Measurements from ENCODE around the gene ADAD2. TPM values are rescaled to one million over a fixed set of nuclear protein-coding genes. Genes with fewer than 3 reads are reported as not detected.
"Not testable (repeated sequence)": the region's sequence is repeated elsewhere in the genome, so short reads cannot be mapped to it uniquely, and the experiment has no call there.

Gene ADAD2
- total RNA-seq, 3 donors from 2014 or later (not counting 1 experiment from before 2014, with no cell fraction given) = not detected

- no peak for TF ChIP-seq CTCF (IDR thresholded peaks at IDR 0.05)
- DNase-seq (no peak), ATAC-seq (no peak)
- WGBS (ENCODE audit: insufficient coverage) = 79% methylated on average over 13 of the region's 13 CpGs
- no peak overlapping the region for H3K4me3 Mint-ChIP-seq
- Histone ChIP-seq H3K4me1 (ENCODE audit: control insufficient read depth, insufficient read depth, low read length) (peaks cover 8% of the 10 kb centered on the region), H3K36me3 (ENCODE audit: control insufficient read depth, insufficient read depth, low read length) (no peaks in the 10 kb centered on the region), H3K27me3 (ENCODE audit: control insufficient read depth, insufficient read depth, low read length) (no peaks in the 10 kb centered on the region), H3K27ac (ENCODE audit: low read length) (no peak overlapping the region), H3K4me3 (ENCODE audit: low read length) (no peak overlapping the region), H3K9me3 (ENCODE audit: control insufficient read depth, insufficient read depth, low read length) (no peaks in the 10 kb centered on the region)
- H3K4me1 Mint-ChIP-seq = peaks cover 0 to 6% of the 10 kb centered on the region in 2 donors
- no peak overlapping the region for H3K27ac Mint-ChIP-seq
- H3K27me3 Mint-ChIP-seq (ENCODE audit: low read depth in 2 of 2) = peaks cover 0 to 3% of the 10 kb centered on the region in 2 donors
- H3K9me3 Mint-ChIP-seq = no peaks in the 10 kb centered on the region
- intact Hi-C loops (cut with micrococcal nuclease) = no loop called here
- no peaks in the 10 kb centered on the region for H3K36me3 Mint-ChIP-seq
These were observed 8.1 kb downstream of the ADAD2 start for GRCh38 chr16:84199097-84199496.

GRCh38 chr16:84199861-84200260 is 8.9 kb downstream of the ADAD2 start:
- H3K9me3 Mint-ChIP-seq = no peaks in the 10 kb centered on the region
- peak in 2 of 3 donors; percentile 14 to 21 for ATAC-seq
- Histone ChIP-seq H3K36me3 (ENCODE audit: control insufficient read depth, insufficient read depth, low read length) (no peaks in the 10 kb centered on the region), H3K4me1 (ENCODE audit: control insufficient read depth, insufficient read depth, low read length) (no peaks in the 10 kb centered on the region), H3K9me3 (ENCODE audit: control insufficient read depth, insufficient read depth, low read length) (no peaks in the 10 kb centered on the region), H3K27me3 (ENCODE audit: control insufficient read depth, insufficient read depth, low read length) (no peaks in the 10 kb centered on the region), H3K27ac (ENCODE audit: low read length) (no peak overlapping the region), H3K4me3 (ENCODE audit: low read length) (no peak overlapping the region)
- H3K4me3 Mint-ChIP-seq = no peak overlapping the region
- peaks cover 0 to 3% of the 10 kb centered on the region in 2 donors for H3K27me3 Mint-ChIP-seq (ENCODE audit: low read depth in 2 of 2)
- no peaks in the 10 kb centered on the region for H3K36me3 Mint-ChIP-seq
- H3K27ac Mint-ChIP-seq = no peak overlapping the region
- 64% methylated on average over 9 of the region's 10 CpGs for WGBS (ENCODE audit: insufficient coverage)
- DNase-seq = no peak
- TF ChIP-seq CTCF (IDR thresholded peaks at IDR 0.05) = no peak
- intact Hi-C loops (cut with micrococcal nuclease) = no loop called here
- H3K4me1 Mint-ChIP-seq = no peaks in the 10 kb centered on the region

GRCh38 chr16:84204551-84204950 is 13.6 kb downstream of the ADAD2 start:
- H3K36me3 ChIP-seq (ENCODE audit: control insufficient read depth, insufficient read depth, low read length); H3K27ac ChIP-seq (ENCODE audit: low read length); DNase-seq; H3K9me3 Mint-ChIP-seq; intact Hi-C loops (cut with micrococcal nuclease); H3K27me3 ChIP-seq (ENCODE audit: control insufficient read depth, insufficient read depth, low read length); H3K4me3 ChIP-seq (ENCODE audit: low read length); H3K4me1 Mint-ChIP-seq; H3K27ac Mint-ChIP-seq; H3K36me3 Mint-ChIP-seq; H3K4me1 ChIP-seq (ENCODE audit: control insufficient read depth, insufficient read depth, low read length); ATAC-seq; H3K9me3 ChIP-seq (ENCODE audit: control insufficient read depth, insufficient read depth, low read length); H3K4me3 Mint-ChIP-seq; H3K27me3 Mint-ChIP-seq (ENCODE audit: low read depth in 2 of 2): not testable (repeated sequence)
- whole genome bisulfite sequencing (ENCODE audit: insufficient coverage) = 87% methylated on average over 26 of the region's 26 CpGs

GRCh38 chr16:84205123-84205522 is 14.2 kb downstream of the ADAD2 start:
- H3K4me3 ChIP-seq (ENCODE audit: low read length); H3K27me3 ChIP-seq (ENCODE audit: control insufficient read depth, insufficient read depth, low read length); H3K27ac ChIP-seq (ENCODE audit: low read length); H3K36me3 ChIP-seq (ENCODE audit: control insufficient read depth, insufficient read depth, low read length); DNase-seq; H3K4me1 Mint-ChIP-seq; H3K36me3 Mint-ChIP-seq; ATAC-seq; H3K27ac Mint-ChIP-seq; H3K9me3 Mint-ChIP-seq; H3K9me3 ChIP-seq (ENCODE audit: control insufficient read depth, insufficient read depth, low read length); intact Hi-C loops (cut with micrococcal nuclease); H3K4me3 Mint-ChIP-seq; H3K27me3 Mint-ChIP-seq (ENCODE audit: low read depth in 2 of 2); H3K4me1 ChIP-seq (ENCODE audit: control insufficient read depth, insufficient read depth, low read length): not testable (repeated sequence)
- WGBS (ENCODE audit: insufficient coverage) = 91% methylated on average over 6 of the region's 6 CpGs

All from natural killer cell (primary cell).